Left lung (tissue), 10 donors: ENCODE data around the gene PKDCC. TPM values are rescaled to one million over a fixed set of nuclear protein-coding genes. Genes with fewer than 3 reads are reported as not detected.
"Not testable (repeated sequence)": the region's sequence is repeated elsewhere in the genome, so short reads cannot be mapped to it uniquely, and the experiment has no call there.

Experiments
- ATAC-seq: fragments of 200-7000 bp; cut with Tn5 transposase; one replicate; pipeline ENCODE4 v1.9.1; 2020; ENCODE audit warnings: moderate library complexity
- DNase-seq, 4 donors: peaks; one replicate each; pipeline ENCODE4 v3.0.0-alpha.2; 2013 to 2020
- H3K27ac ChIP-seq, 2 donors: fragments of 200-600 bp; sonication (generic) in 1 of 2; one replicate each; pipeline versions ENCODE4 v1.5.0 to v1.8.0; 2020 to 2021
- H3K27me3 ChIP-seq, 2 donors: fragments of 200-600 bp; sonication (generic) in 1 of 2; one replicate each; pipeline versions ENCODE4 v1.5.0 to v1.8.0; 2020 to 2021
- H3K36me3 ChIP-seq, 2 donors: fragments of 200-600 bp; sonication (generic) in 1 of 2; one replicate each; pipeline versions ENCODE4 v1.5.0 to v1.8.0; 2020 to 2021
- H3K4me1 ChIP-seq, 2 donors: fragments of 200-600 bp; one replicate each; pipeline ENCODE4 v1.8.0; 2021
- H3K4me3 ChIP-seq, 2 donors: fragments of 200-600 bp; sonication (generic) in 1 of 2; one replicate each; pipeline versions ENCODE4 v1.5.0 to v1.8.0; 2020 to 2021; ENCODE audit warnings: mild to moderate bottlenecking in 1 of 2
- H3K9me3 ChIP-seq, 2 donors: fragments of 200-600 bp; sonication (generic) in 1 of 2; one replicate each; pipeline versions ENCODE4 v1.5.0 to v1.8.0; 2020 to 2021
- CTCF ChIP-seq, 2 donors: fragments of 200-600 bp; sonication (generic) in 1 of 2; IDR thresholded peaks; one replicate each; pipeline versions ENCODE4 v1.5.0 to v1.8.0; 2021; ENCODE audit warnings: antibody characterized with exemption in 2 of 2
- intact Hi-C, 2 donors: fragments of 100-400 bp; cut with DNase I; formaldehyde crosslinking; loops; one replicate each; pipeline versions ENCODE4 v1.11.2 to v1.14.2; 2022
- polyA plus RNA-seq, 6 donors: library from polyadenylated mRNA; unstranded; fragments of 120-200 nt; gene quantifications; one replicate each; pipeline ENCODE4 v1.2.1, GENCODE V29; 2013; ENCODE audit not compliant: insufficient read length in 6 of 6
- total RNA-seq, 2 donors: library from RNA; stranded (reverse); fragmentation: NEBNext Ultra II Directional; extraction: Animal tissue kit (Norgen Biotek cat#: 25700); gene quantifications; one replicate each; pipeline ENCODE4 v1.2.1, GENCODE V29; 2021
- donor health status: DM: no; HTN: yes; CAD: no.
- donor health status: DM: no; HTN: no; CAD: no.

Gene PKDCC
- total and polyA plus RNA-seq, 8 donors = 63.1 to 224 (median 129) TPM

GRCh38 chr2:42031281-42032223 lies 16.3 kb upstream of the PKDCC start:
- Histone ChIP-seq H3K36me3 (no peaks in the 10 kb centered on the region), H3K9me3 (no peaks in the 10 kb centered on the region), H3K27me3 (no peaks in the 10 kb centered on the region), H3K4me1 (no peaks in the 10 kb centered on the region), H3K27ac (no peak overlapping the region), H3K4me3 (no peak overlapping the region)
- intact Hi-C loops = no loop called here
- DNase-seq = no peak
- no peak for ATAC-seq
- no peak for TF ChIP-seq CTCF (IDR thresholded peaks at IDR 0.05)

GRCh38 chr2:42032224-42032620 lies 15.6 kb upstream of the PKDCC start:
- no peaks in the 10 kb centered on the region for H3K27me3 ChIP-seq
- TF ChIP-seq CTCF (IDR thresholded peaks at IDR 0.05) = no peak
- no peak for ATAC-seq
- H3K9me3 ChIP-seq = no peaks in the 10 kb centered on the region
- no peak overlapping the region for H3K27ac ChIP-seq
- intact Hi-C loops = no loop called here
- no peak overlapping the region for H3K4me3 ChIP-seq
- no peak for DNase-seq
- no peaks in the 10 kb centered on the region for H3K4me1 ChIP-seq
- no peaks in the 10 kb centered on the region for H3K36me3 ChIP-seq

- H3K4me1 ChIP-seq = no peaks in the 10 kb centered on the region
- H3K36me3 ChIP-seq = no peaks in the 10 kb centered on the region
- TF ChIP-seq CTCF (IDR thresholded peaks at IDR 0.05) = no peak
- H3K27me3 ChIP-seq = no peaks in the 10 kb centered on the region
- no peak overlapping the region for H3K4me3 ChIP-seq
- intact Hi-C loops = no loop called here
- no peak for ATAC-seq
- no peak for DNase-seq
- H3K9me3 ChIP-seq = no peaks in the 10 kb centered on the region
- H3K27ac ChIP-seq = no peak overlapping the region
These were observed 15.1 kb upstream of the PKDCC start for GRCh38 chr2:42032745-42033144.

- intact Hi-C loops, ATAC-seq: not testable (repeated sequence)
These were observed 13.7 kb upstream of the PKDCC start for GRCh38 chr2:42034096-42034495.

GRCh38 chr2:42035241-42035640 lies 12.6 kb upstream of the PKDCC start:
- ATAC-seq (no peak), DNase-seq (no peak)
- Histone ChIP-seq H3K4me3 (no peak overlapping the region), H3K27ac (no peak overlapping the region), H3K4me1 (no peaks in the 10 kb centered on the region), H3K27me3 (no peaks in the 10 kb centered on the region), H3K9me3 (no peaks in the 10 kb centered on the region), H3K36me3 (no peaks in the 10 kb centered on the region)
- intact Hi-C loops = no loop called here
- no peak for TF ChIP-seq CTCF (IDR thresholded peaks at IDR 0.05)

More at GRCh38 chr2:42034096-42034495, 13.7 kb upstream of the PKDCC start:
- not testable (repeated sequence) for H3K36me3 ChIP-seq, DNase-seq, H3K4me3 ChIP-seq, H3K9me3 ChIP-seq, H3K27ac ChIP-seq, H3K27me3 ChIP-seq, H3K4me1 ChIP-seq
